Activated B cell treated with CpG ODN at 0.5 μM for 24 hours (primary cell): Measurements from ENCODE around the gene TENT5A. TPM values are rescaled to one million over a fixed set of nuclear protein-coding genes. Genes with fewer than 3 reads are reported as not detected.

Experiments used
- ATAC-seq: fragments of 200-7000 bp; cut with Tn5 transposase; one replicate; pipeline ENCODE4 v1.10.0; 2021; ENCODE audit warnings: low read depth, mild to moderate bottlenecking, moderate library complexity
- CTCF ChIA-PET: fragments of 350-600 bp; sonication (Branson Sonifier 250); formaldehyde crosslinking; loops from one replicate; lab custom pipeline; 2021; ENCODE audit warnings: antibody characterized with exemption; lab: Charles Lee
- POLR2A ChIA-PET: fragments of 350-600 bp; sonication (Branson Sonifier 250); formaldehyde crosslinking; loops from one replicate; lab custom pipeline; 2021; ENCODE audit warnings: antibody characterized with exemption; lab: Charles Lee
- DNase-seq: peaks from one replicate; pipeline ENCODE4 v3.0.0; 2022
- H3K27ac Mint-ChIP-seq: one replicate; pipeline ENCODE4 v1.8.0; 2020; ENCODE audit warnings: mixed read lengths
- H3K27me3 Mint-ChIP-seq: one replicate; pipeline ENCODE4 v1.8.0; 2021; ENCODE audit warnings: mixed read lengths
- H3K36me3 Mint-ChIP-seq: one replicate; pipeline ENCODE4 v1.8.0; 2021; ENCODE audit warnings: low read depth, mixed read lengths
- H3K4me1 Mint-ChIP-seq: one replicate; pipeline ENCODE4 v1.8.0; 2021; ENCODE audit warnings: mixed read lengths
- H3K4me3 Mint-ChIP-seq: one replicate; pipeline ENCODE4 v1.8.0; 2020; ENCODE audit warnings: mild to moderate bottlenecking, mixed read lengths
- H3K9me3 Mint-ChIP-seq: one replicate; pipeline ENCODE4 v1.8.0; 2020; ENCODE audit warnings: mixed read lengths
- CTCF ChIP-seq: fragments of 200-600 bp; IDR thresholded peaks from one replicate; pipeline ENCODE4 v1.8.0; 2022; ENCODE audit warnings: antibody characterized with exemption, mild to moderate bottlenecking
- intact Hi-C: fragments of 100-400 bp; cut with micrococcal nuclease; formaldehyde crosslinking; loops from one replicate; pipeline ENCODE4 v1.15.1; 2024
- total RNA-seq: library from RNA; stranded (reverse); gene quantifications from 2 replicates; pipeline ENCODE4 v1.2.3, GENCODE V29; 2022

The TENT5A gene
- total RNA-seq, 1 donor from 2014 or later = 7.5 TPM

DNA sequence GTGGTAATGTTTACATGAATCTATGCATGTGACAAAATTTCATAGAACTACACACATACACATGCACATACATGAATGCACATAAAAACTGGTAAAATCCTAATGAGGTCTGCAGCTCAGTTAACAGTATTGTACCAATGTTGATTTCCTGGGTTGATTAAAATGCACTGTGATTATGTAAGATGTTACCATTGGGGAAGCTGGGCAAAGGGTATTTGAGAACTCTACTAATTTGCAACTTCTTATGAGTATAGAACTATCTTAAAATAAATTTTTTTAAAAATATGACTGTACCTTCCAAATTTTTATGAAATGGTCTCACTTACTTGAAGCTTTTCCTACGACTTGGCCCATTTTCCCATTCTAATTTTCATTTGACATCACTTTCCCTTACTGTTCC is 43.4 kb upstream of the TENT5A start:
- H3K4me1 Mint-ChIP-seq = peaks cover 2% of the 10 kb centered on the region
- no peaks in the 10 kb centered on the region for H3K9me3 Mint-ChIP-seq
- DNase-seq (no peak), ATAC-seq (no peak)
- no peaks in the 10 kb centered on the region for H3K27me3 Mint-ChIP-seq
- ChIA-PET POLR2A (no interaction called here), CTCF (no interaction called here)
- TF ChIP-seq CTCF = no peak
- H3K27ac Mint-ChIP-seq = no peak overlapping the region
- intact Hi-C loops = no loop called here
- H3K4me3 Mint-ChIP-seq = no peak overlapping the region
- no peaks in the 10 kb centered on the region for H3K36me3 Mint-ChIP-seq

DNA sequence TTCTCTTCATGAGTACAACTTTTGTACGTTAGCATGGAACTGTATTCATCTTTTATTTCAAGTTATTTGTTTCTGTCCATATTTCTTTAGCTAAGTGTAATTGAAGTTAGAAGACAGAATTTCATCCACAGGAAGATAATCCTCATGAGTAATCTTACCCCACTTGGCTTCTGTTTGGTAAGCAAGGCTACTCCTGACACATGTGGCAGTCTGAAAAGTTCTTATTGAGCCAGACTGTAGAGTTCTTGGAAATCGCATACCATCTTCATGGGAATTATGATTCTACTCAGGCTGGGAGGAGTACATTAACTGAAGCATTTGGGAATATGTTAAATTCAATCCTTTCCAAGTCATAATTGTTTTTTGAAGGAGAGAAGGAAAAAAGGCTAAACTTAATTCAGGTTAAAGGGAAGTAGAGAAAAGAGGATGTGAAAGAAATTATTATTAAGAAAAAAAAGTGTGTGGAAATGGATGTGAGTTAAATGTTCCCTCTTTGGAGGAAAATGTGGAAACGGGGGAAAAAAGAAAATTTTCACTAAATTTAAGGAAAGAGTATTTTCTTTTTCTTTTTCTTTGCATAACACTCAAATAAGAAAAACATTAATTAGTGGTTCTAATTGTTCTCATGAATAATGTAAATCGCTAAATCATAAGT is 41.5 kb upstream of the TENT5A start:
- H3K4me3 Mint-ChIP-seq = no peak overlapping the region

GRCh38 chr6:81792826-81793225 is 40.3 kb upstream of the TENT5A start:
- H3K27me3 Mint-ChIP-seq = no peaks in the 10 kb centered on the region
- no peak overlapping the region for H3K4me3 Mint-ChIP-seq
- ATAC-seq = no peak
- ChIA-PET CTCF (no interaction called here), POLR2A (no interaction called here)
- TF ChIP-seq CTCF = no peak
- no peak for DNase-seq
- no peak overlapping the region for H3K27ac Mint-ChIP-seq
- no peaks in the 10 kb centered on the region for H3K9me3 Mint-ChIP-seq
- intact Hi-C loops = no loop called here
- H3K4me1 Mint-ChIP-seq = peaks cover 2% of the 10 kb centered on the region
- H3K36me3 Mint-ChIP-seq = no peaks in the 10 kb centered on the region

More for the DNA sequence above, 41.5 kb upstream of the TENT5A start:
- no peak overlapping the region for H3K27ac Mint-ChIP-seq
- ATAC-seq = no peak
- H3K9me3 Mint-ChIP-seq = no peaks in the 10 kb centered on the region
- CTCF ChIA-PET = no interaction called here
- POLR2A ChIA-PET = no interaction called here
- intact Hi-C loops = no loop called here
- no peaks in the 10 kb centered on the region for H3K36me3 Mint-ChIP-seq
- H3K27me3 Mint-ChIP-seq = no peaks in the 10 kb centered on the region
- no peak for DNase-seq
- peaks cover 2% of the 10 kb centered on the region for H3K4me1 Mint-ChIP-seq
- no peak for TF ChIP-seq CTCF

- CTCF ChIA-PET = no interaction called here
Measured at GRCh38 chr6:81791756-81792155, 39.3 kb upstream of the TENT5A start.

DNA sequence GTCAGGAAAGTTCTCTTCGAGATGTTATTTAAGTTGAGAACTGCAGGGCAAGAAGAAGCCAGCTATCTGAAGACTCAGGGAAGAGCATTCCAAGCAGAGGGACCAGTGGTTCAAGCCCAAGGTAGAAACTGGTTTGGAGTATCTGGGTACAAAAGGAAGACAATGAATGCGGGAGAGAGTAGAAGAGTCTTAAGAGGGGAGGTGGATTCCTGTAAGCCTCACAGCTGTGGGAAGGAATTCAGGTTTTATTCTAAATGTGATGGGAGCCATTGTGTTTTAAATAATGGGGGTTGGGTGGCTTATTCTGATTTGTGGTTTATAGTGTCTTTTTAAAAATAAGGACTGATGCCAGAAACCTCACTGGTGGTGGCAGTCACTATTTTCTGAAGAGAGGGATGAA is 37.6 kb upstream of the TENT5A start:
- no peak for DNase-seq
- intact Hi-C loops = no loop called here
- POLR2A ChIA-PET = no interaction called here
- Mint-ChIP-seq H3K27me3 (no peaks in the 10 kb centered on the region), H3K27ac (no peak overlapping the region), H3K4me3 (no peak overlapping the region), H3K36me3 (no peaks in the 10 kb centered on the region), H3K4me1 (peaks cover 2% of the 10 kb centered on the region), H3K9me3 (no peaks in the 10 kb centered on the region)
- TF ChIP-seq CTCF = no peak
- no peak for ATAC-seq
- CTCF ChIA-PET = no interaction called here

More at GRCh38 chr6:81791756-81792155, 39.3 kb upstream of the TENT5A start:
- DNase-seq (no peak), ATAC-seq (no peak)
- no peaks in the 10 kb centered on the region for H3K9me3 Mint-ChIP-seq
- no peaks in the 10 kb centered on the region for H3K27me3 Mint-ChIP-seq
- TF ChIP-seq CTCF = no peak
- POLR2A ChIA-PET = no interaction called here
- H3K27ac Mint-ChIP-seq = no peak overlapping the region
- intact Hi-C loops = no loop called here
- peaks cover 2% of the 10 kb centered on the region for H3K4me1 Mint-ChIP-seq
- no peaks in the 10 kb centered on the region for H3K36me3 Mint-ChIP-seq
- no peak overlapping the region for H3K4me3 Mint-ChIP-seq
